Erythroblast (primary cell): ENCODE measurements around the gene GRK6.

Source experiments
- DNase-seq, 2 experiments: peaks; one replicate each; lab custom pipeline; 2025; lab: John Stamatoyannopoulos, UW
- GATA1 ChIP-seq: IDR thresholded peaks from 2 replicates; pipeline ENCODE4 v1.6.1; 2011; ENCODE audit warnings: low read depth, mild to moderate bottlenecking, control low read depth, low read length, moderate library complexity
- POLR2A ChIP-seq: IDR thresholded peaks from 2 replicates; pipeline ENCODE4 v1.6.1; 2011; ENCODE audit warnings: mild to moderate bottlenecking, low read length

GRK6 gene

GRCh38 chr5:177389241-177390169 lies 37.0 kb upstream of the GRK6 start:
- DNase-seq = no peak
- TF ChIP-seq POLR2A = no peak
- no peak for TF ChIP-seq GATA1

DNA sequence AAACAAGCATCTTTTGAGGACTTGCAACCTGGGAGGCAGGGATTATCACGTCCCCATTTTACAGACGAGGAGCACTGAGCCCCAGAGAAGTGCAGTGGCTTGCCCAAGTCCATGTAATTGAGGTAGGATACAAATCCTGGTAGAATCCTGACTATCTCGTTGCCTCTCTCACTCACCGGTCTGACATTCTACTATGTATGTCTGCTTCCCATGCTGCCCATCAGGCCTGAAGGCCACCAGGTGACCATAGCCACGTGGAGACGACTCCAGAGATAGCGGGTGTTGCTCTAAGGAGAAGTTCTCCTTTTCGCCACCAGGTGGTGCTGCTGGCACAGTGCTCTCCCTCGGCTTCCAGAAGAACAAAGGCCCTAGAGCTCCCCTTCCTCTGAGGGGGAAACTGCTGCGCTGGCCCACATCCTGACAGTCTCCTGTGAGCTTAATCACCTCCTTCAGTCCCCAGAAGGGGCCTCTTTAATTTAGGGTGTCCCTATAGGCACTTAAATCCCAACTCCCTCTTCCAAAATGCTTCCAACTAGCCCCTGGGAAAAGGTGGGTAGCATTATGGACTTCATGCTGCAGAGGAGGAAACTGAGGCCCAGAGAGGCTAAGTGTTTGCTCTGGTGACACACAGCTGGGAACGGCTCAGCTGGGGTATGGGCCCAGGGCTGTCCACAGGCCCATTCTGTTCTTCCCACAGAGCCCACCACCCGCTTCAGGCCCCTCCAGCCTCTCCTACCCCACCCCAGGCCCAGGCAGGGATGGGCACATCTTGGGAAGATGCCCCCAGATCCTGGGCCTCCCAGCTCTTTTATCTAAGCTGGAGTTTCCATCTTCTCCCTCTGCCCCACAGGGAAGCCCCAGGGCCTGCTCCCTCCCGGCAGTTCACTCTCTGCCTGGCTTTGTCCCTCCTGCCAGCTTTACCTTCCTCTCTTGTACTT lies 35.8 kb upstream of the GRK6 start:
- TF ChIP-seq GATA1 (no peak), POLR2A (no peak)
- DNase-seq = peak; percentile 81 to 90

DNA sequence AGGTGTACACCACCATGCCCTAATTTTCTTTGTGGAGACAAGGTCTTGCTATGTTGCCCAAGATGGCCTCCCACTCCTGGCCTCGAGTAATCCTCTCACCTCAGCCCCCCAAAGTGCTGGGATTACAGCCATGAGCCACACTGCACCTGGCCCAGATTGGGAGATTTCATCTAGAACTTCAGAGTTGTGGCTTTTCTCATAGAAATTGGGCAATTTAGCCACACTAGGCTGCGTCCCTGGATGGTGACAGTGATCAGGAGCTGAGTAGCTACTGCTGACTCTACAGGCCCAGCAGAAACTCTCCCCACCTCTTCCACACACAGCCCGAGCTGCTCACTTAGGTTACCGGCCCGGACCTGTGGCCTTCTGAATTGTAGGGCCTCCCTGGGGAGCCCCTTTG lies 33.7 kb upstream of the GRK6 start:
- TF ChIP-seq POLR2A (no peak), GATA1 (no peak)
- DNase-seq = no peak

DNA sequence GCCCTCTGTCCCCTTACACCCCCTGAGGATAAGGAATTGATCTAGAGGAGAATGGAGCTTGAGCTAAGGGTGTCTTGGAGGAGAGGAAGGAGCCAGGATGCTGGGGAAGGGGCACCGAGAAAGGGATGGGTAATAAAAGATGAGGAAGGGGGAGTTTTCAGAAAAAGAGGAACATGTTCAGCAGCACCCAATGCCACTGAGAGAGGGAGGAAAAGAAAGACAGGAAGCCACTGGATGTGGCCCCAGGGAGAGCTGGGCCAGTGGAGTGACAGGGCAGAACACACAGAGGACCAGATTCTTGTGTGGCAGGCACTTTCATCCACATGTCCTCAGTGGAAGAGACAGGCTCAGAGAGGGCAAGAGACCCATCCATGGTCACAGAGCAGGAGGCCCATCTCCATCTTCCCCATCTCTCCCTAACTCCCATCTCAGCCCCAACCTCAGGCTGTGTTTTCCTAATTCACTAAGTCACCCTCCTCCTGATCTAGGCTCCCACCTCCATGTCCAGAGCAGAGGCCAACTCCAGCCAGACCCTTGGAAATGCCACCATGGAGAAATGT lies 33.2 kb upstream of the GRK6 start:
- DNase-seq = no peak
- TF ChIP-seq POLR2A (no peak), GATA1 (no peak)

GRCh38 chr5:177393990-177394389 lies 32.5 kb upstream of the GRK6 start:
- DNase-seq = no peak
- TF ChIP-seq GATA1 (no peak), POLR2A (no peak)

DNA sequence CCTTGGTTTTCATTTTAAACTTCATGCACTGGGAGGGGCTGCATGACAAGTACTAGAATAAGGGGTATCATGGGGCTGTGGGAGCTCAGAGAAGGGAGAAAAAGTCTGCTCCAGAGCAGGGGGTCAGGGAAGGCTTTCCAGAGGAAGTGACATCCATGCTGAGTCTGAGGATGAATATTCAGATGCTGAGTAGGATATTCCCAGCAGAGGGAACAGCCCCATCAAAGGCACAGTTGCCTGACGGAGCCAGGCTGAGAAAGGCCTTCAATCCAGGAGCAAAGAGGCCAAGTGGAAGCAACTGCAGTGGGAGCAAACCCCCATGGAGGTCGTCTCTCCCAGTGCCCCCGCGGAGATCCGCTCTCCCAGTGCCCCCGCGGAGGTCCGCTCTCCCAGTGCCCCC lies 30.4 kb upstream of the GRK6 start:
- no peak for DNase-seq
- TF ChIP-seq GATA1 = no peak
- no peak for TF ChIP-seq POLR2A

GRCh38 chr5:177396807-177397206 lies 29.7 kb upstream of the GRK6 start:
- TF ChIP-seq POLR2A = no peak
- no peak for TF ChIP-seq GATA1
- DNase-seq = no peak

DNA sequence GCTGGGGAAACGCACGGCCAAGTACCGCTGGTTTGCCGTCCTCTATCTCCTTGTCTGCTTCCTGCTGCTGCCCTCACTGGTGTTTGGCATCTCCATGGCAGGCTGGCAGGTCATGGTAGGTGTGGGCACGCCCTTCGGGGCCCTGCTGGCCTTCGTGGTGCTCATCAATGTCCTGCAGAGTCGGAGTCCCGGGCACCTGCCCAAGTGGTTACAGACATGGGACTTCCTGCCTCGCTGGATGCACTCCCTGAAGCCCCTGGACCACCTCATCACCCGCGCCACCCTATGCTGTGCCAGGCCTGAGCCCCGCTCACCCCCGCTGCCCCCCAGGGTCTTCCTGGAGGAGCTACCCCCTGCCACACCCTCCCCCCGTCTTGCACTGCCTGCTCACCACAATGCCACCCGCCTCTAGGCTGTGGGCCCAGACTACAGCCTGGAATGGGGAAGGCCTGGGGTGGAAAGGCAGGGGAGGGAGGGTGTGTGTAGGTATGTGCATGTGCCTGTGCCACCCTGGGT lies 28.5 kb upstream of the GRK6 start:
- no peak for TF ChIP-seq POLR2A
- no peak for TF ChIP-seq GATA1
- no peak for DNase-seq

- TF ChIP-seq GATA1 = no peak
- TF ChIP-seq POLR2A = no peak
- peak; percentile 28 to 36 for DNase-seq
Measured at GRCh38 chr5:177399997-177400868, 26.2 kb upstream of the GRK6 start, which contains the start of gene PFN3. Gene PFN3 (minus strand): TSS chr5:177400661. CDS start chr5:177400576, 85 bp downstream.

DNA sequence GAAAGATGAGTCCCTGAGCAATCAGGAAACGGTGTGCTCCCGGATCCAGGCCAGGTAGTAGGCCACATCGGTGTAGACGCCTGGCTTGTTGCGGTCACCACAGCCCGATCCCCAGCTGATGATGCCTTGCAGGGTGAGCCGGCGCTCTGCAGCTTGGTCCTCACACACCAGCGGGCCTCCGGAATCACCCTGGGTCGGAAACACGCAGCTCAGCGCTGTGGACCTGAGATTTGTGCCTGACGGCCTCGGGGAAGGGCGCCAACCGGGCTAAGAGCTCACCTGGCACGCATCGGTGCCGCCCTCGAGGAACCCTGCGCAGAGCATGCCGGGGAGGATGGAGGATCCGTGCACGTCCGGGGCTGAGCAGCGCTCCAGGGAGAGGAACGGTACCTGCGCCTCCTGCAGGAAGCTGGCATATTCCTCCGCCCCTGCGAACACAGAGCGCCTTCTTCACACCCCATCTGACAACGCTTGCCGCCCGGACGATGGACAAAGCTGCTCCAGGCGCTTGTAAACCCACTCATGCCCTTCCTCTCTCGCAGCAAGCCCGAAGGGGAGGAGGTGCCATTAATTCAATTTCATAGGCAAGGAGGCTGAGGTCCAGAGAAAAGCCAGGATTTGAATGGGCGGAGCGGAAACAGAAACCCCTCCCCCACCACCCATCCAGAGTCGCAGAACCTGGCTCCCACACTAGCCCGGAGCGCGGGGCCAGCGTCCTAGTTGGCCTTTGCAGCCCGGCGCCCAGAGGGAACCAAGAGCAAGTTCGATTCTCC lies 24.0 kb upstream of the GRK6 start:
- no peak for TF ChIP-seq POLR2A
- TF ChIP-seq GATA1 = no peak
- DNase-seq = peak; percentile 57 to 68

- DNase-seq = peak; percentile 44 to 48
- TF ChIP-seq GATA1 (no peak), POLR2A (no peak)
Measured at GRCh38 chr5:177403102-177403791, 23.2 kb upstream of the GRK6 start.
